HCT116 (cell line): ENCODE results near the gene GREB1L. TPM values are rescaled to one million over a fixed set of nuclear protein-coding genes. Genes with fewer than 3 reads are reported as not detected.

Experiments used
- ATAC-seq: fragments of 200-7000 bp; cut with Tn5 transposase; 2 replicates; pipeline ENCODE4 v1.9.1; 2020; ENCODE audit warnings: mild to moderate bottlenecking, moderate library complexity
- BruUV-seq: library from RNA; stranded (reverse); fragments of 400-500 nt; replicated peaks from 2 replicates; lab custom pipeline; 2021; lab: Mats Ljungman, UMichigan
- CTCF ChIA-PET: fragments of 300-600 bp; sonication (Branson Sonifier 250); formaldehyde crosslinking; loops from one replicate; lab custom pipeline; 2021; ENCODE audit warnings: antibody characterized with exemption; lab: Charles Lee
- POLR2A ChIA-PET: fragments of 300-600, 350-600 bp; sonication (Branson Sonifier 250); formaldehyde crosslinking; loops from one replicate; lab custom pipeline; 2021; ENCODE audit warnings: antibody characterized with exemption; lab: Charles Lee
- RAD21 ChIA-PET, 2 experiments: fragments of 300-600 bp; sonication (Branson Sonifier 250); formaldehyde crosslinking; loops; one replicate each; lab custom pipeline; 2023; ENCODE audit warnings: low total read pairs in 2 of 2; ENCODE audit not compliant: uncharacterized antibody in 2 of 2, unreplicated experiment in 2 of 2, low non-redundant PET in 1 of 2; lab: Charles Lee
- DNase-seq: peaks from one replicate; pipeline ENCODE4 v3.0.0-alpha.2; 2010; ENCODE audit warnings: low read depth, low spot score
- H2AFZ ChIP-seq: fragments of 200-600 bp; shearing (Covaris generic), sonication (generic); 2 replicates; pipeline ENCODE4 v1.6.1; 2017; ENCODE audit warnings: low read depth, mixed run types, mixed read lengths, antibody characterized with exemption, low read length; ENCODE audit not compliant: poor library complexity, severe bottlenecking
- H3K27ac ChIP-seq: 2 replicates; pipeline ENCODE4 v1.5.1; 2012; ENCODE audit warnings: low read depth, low read length
- H3K27me3 ChIP-seq: fragments of 200-600 bp; sonication (generic); 2 replicates; pipeline ENCODE4 v1.6.1; 2016; ENCODE audit warnings: mixed run types, low read length, mixed read lengths; ENCODE audit not compliant: insufficient read depth
- H3K36me3 ChIP-seq, 2 experiments: fragments of 200-500 bp in 1 of 2; fragments of 200-600 bp in 1 of 2; sonication (Bioruptor generic) in 1 of 2; sonication (generic) in 1 of 2; 2 replicates each; pipeline versions ENCODE4 v1.5.1 to v1.6.1; 2014 to 2016; ENCODE audit warnings: low read length in 2 of 2, inconsistent platforms in 1 of 2, mixed read lengths in 1 of 2, mixed run types in 1 of 2; ENCODE audit not compliant: insufficient read depth in 2 of 2, control insufficient read depth in 1 of 2
- H3K4me1 ChIP-seq, 2 experiments: fragments of 200-600 bp in 1 of 2; sonication (generic) in 1 of 2; 2 replicates each; pipeline versions ENCODE4 v1.5.1 to v1.6.1; 2012 to 2017; ENCODE audit warnings: low read length in 2 of 2, inconsistent platforms in 1 of 2, mild to moderate bottlenecking in 1 of 2, mixed read lengths in 1 of 2, mixed run types in 1 of 2, moderate library complexity in 1 of 2; ENCODE audit not compliant: insufficient read depth in 2 of 2, control insufficient read depth in 1 of 2
- H3K4me2 ChIP-seq: fragments of 200-600 bp; sonication (generic); 2 replicates; pipeline ENCODE4 v1.6.1; 2017; ENCODE audit warnings: mixed run types, low read length, mixed read lengths
- H3K4me3 ChIP-seq, 2 experiments: fragments of 200-600 bp in 1 of 2; sonication (generic) in 1 of 2; replicated peaks in 1 of 2; 2 replicates each; pipeline ENCODE4 v1.5.1; 2011 to 2016; ENCODE audit warnings: low read length in 2 of 2, control low read depth in 1 of 2, low read depth in 1 of 2, mild to moderate bottlenecking in 1 of 2, mixed read lengths in 1 of 2, mixed run types in 1 of 2
- H3K79me2 ChIP-seq: fragments of 200-600 bp; sonication (generic); 2 replicates; pipeline ENCODE4 v1.6.1; 2017; ENCODE audit warnings: mild to moderate bottlenecking, mixed run types, low read length, moderate library complexity, mixed read lengths; ENCODE audit not compliant: insufficient read depth
- H3K9ac ChIP-seq: fragments of 200-600 bp; sonication (generic); 2 replicates; pipeline ENCODE4 v1.6.1; 2016; ENCODE audit warnings: low read length, mixed read lengths
- H3K9me2 ChIP-seq: fragments of 200-600 bp; sonication (generic), shearing (Covaris generic); 2 replicates; pipeline ENCODE4 v1.6.1; 2017; ENCODE audit warnings: mixed run types, mild to moderate bottlenecking, moderate library complexity; ENCODE audit not compliant: insufficient read depth
- H3K9me3 ChIP-seq, 2 experiments: fragments of 200-500 bp in 1 of 2; fragments of 200-600 bp in 1 of 2; sonication (Bioruptor generic) in 1 of 2; sonication (generic) in 1 of 2; 2 replicates each; pipeline ENCODE4 v1.6.1; 2014 to 2017; ENCODE audit warnings: low read length in 2 of 2, mixed read lengths in 2 of 2, inconsistent platforms in 1 of 2, low read depth in 1 of 2, mild to moderate bottlenecking in 1 of 2, mixed run types in 1 of 2, moderate library complexity in 1 of 2; ENCODE audit not compliant: control insufficient read depth in 1 of 2, insufficient read depth in 1 of 2
- H4K20me1 ChIP-seq: fragments of 200-600 bp; sonication (generic), shearing (Covaris generic); 2 replicates; pipeline ENCODE4 v1.6.1; 2017; ENCODE audit warnings: mixed run types, mild to moderate bottlenecking, moderate library complexity; ENCODE audit not compliant: insufficient read depth
- CBX3 ChIP-seq: IDR thresholded peaks from 2 replicates; pipeline ENCODE4 v1.6.1; 2012; ENCODE audit warnings: low read depth
- CTCF ChIP-seq, 3 experiments: fragments of 200-600 bp in 1 of 3; sonication (generic) in 1 of 3; IDR thresholded peaks in 2 of 3; conservative IDR thresholded peaks in 1 of 3; 2 replicates each; pipeline ENCODE4 v1.5.1; 2012 to 2017; ENCODE audit warnings: low read depth in 2 of 3, low read length in 2 of 3, antibody characterized with exemption in 1 of 3, borderline replicate concordance in 1 of 3, control low read depth in 1 of 3, mild to moderate bottlenecking in 1 of 3, mixed read lengths in 1 of 3, mixed run types in 1 of 3, moderate library complexity in 1 of 3; ENCODE audit not compliant: insufficient read depth in 1 of 3
- ELF1 ChIP-seq: IDR thresholded peaks from 2 replicates; pipeline ENCODE4 v1.6.1; 2012; ENCODE audit warnings: low read depth, borderline replicate concordance
- JUND ChIP-seq: IDR thresholded peaks from 2 replicates; pipeline ENCODE4 v1.6.1; 2012
- MAX ChIP-seq: IDR thresholded peaks from 2 replicates; pipeline ENCODE4 v1.6.1; 2012
- POLR2A ChIP-seq: IDR thresholded peaks from 2 replicates; pipeline ENCODE4 v1.7.0; 2011; ENCODE audit warnings: borderline replicate concordance; ENCODE audit not compliant: insufficient read depth, insufficient read length; ENCODE audit errors: extremely low read depth
- POLR2AphosphoS5 ChIP-seq: IDR thresholded peaks from 2 replicates; pipeline ENCODE4 v1.6.1; 2011; ENCODE audit warnings: mild to moderate bottlenecking, low read depth, low read length, moderate library complexity
- RAD21 ChIP-seq: IDR thresholded peaks from 2 replicates; pipeline ENCODE4 v1.6.1; 2012; ENCODE audit warnings: low read depth, mild to moderate bottlenecking
- REST ChIP-seq: IDR thresholded peaks from 2 replicates; pipeline ENCODE4 v1.6.1; 2012; ENCODE audit warnings: low read depth
- SIN3A ChIP-seq: IDR thresholded peaks from 2 replicates; pipeline ENCODE4 v1.6.1; 2012; ENCODE audit warnings: low read depth
- SRF ChIP-seq: IDR thresholded peaks from 2 replicates; pipeline ENCODE4 v1.6.1; 2012; ENCODE audit warnings: low read depth
- ZBTB33 ChIP-seq: IDR thresholded peaks from 2 replicates; pipeline ENCODE4 v1.6.1; 2011; ENCODE audit warnings: mild to moderate bottlenecking, low read length, moderate library complexity; ENCODE audit not compliant: insufficient replicate concordance; ENCODE audit errors: extremely low read depth
- intact Hi-C: fragments of 100-400 bp; cut with micrococcal nuclease; formaldehyde crosslinking; loops from 2 replicates; pipeline ENCODE4 v1.10.0; 2022
- total RNA-seq: library from RNA; stranded (reverse); gene quantifications from one replicate; pipeline ENCODE4 v1.2.1, GENCODE V29; 2021; ENCODE audit not compliant: unreplicated experiment

Gene GREB1L
- total RNA-seq, 1 experiment from 2014 or later = 12.2 TPM

GRCh38 chr18:21507913-21508701 lies 266.1 kb downstream of the GREB1L start (continued):
- TF ChIP-seq REST (no peak), POLR2A (no peak), POLR2AphosphoS5 (no peak)

- no peaks in the 10 kb centered on the region for H3K9me2 ChIP-seq
- no peak overlapping the region for H3K4me3 ChIP-seq
- H3K79me2 ChIP-seq = no peaks in the 10 kb centered on the region
- no peak for DNase-seq
- ChIA-PET CTCF (interaction anchor here (0.7 to 1.3 kb wide), 2 partner anchors 17 to 313 kb away, joined by 3 to 5 read pairs; no protein-coding TSS in a partner anchor), RAD21 (no interaction called here), POLR2A (no interaction called here)
- peak; percentile 66 for ATAC-seq
- no TSS peak for BruUV-seq
- no peak overlapping the region for H3K27ac ChIP-seq
- no peaks in the 10 kb centered on the region for H3K4me1 ChIP-seq
- peaks cover 0 to 2% of the 10 kb centered on the region in 2 experiments; a peak in 2 of 4 replicates for H3K36me3 ChIP-seq
- H3K9me3 ChIP-seq = no peaks in the 10 kb centered on the region
- intact Hi-C loops = no loop called here
- no peaks in the 10 kb centered on the region for H3K27me3 ChIP-seq
- H2AFZ ChIP-seq = no peak overlapping the region
- no peak overlapping the region for H3K9ac ChIP-seq
- H4K20me1 ChIP-seq = no peaks in the 10 kb centered on the region
- H3K4me2 ChIP-seq = no peak overlapping the region
- peak; percentile 35; the same call in 1 of the 2 replicates for TF ChIP-seq RAD21
- no peak for TF ChIP-seq SRF
- no peak for TF ChIP-seq SIN3A
- no peak for TF ChIP-seq ZBTB33
- TF ChIP-seq ELF1 = no peak
- no peak for TF ChIP-seq CBX3
- TF ChIP-seq CTCF (IDR thresholded peaks at IDR 0.05 in 2 of 3, conservative IDR thresholded peaks at IDR 0.05 in 1 of 3; ENCODE audit: borderline replicate concordance in 1 of 3, insufficient read depth in 1 of 3, low read depth in 2 of 3, low read length in 2 of 3) = peak in 2 of 3 experiments; percentile 9 to 37; a peak in 1 of 6 replicates
- TF ChIP-seq JUND = no peak
- TF ChIP-seq REST = no peak
- no peak for TF ChIP-seq MAX
These were observed 267.0 kb downstream of the GREB1L start for GRCh38 chr18:21509062-21509461.
